ENCODE measurements around the gene BTBD9. TPM values are rescaled to one million over a fixed set of nuclear protein-coding genes. Genes with fewer than 3 reads are reported as not detected.

BTBD9 gene
- total RNA-seq, 2 donors from 2014 or later: 30.1 to 45.8 TPM

DNA sequence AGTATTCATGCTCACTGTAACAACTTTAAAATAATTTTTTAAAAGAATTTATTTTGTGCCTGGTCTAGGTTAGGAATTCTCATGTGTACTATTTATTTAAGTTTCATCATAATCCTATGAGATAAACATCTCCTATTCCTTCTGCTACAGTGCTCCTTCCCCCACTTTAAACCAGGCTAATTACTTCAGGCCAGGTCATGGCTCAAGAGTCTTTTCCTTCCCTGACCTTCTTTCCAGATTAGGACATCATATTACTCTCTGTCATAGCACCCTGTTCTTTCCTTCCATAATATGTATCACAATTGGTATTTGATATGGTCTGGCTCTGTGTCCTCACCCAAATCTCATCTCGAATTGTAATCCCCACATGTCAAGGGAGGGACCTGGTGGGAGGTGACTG, 239.0 kb downstream of the BTBD9 start:
- ATAC-seq (ENCODE audit: insufficient number of reproducible peaks, low FRiP score, low read depth) (no peak), DNase-seq (ENCODE audit: low spot score) (no peak)
- Histone ChIP-seq H3K27me3 (replicated peaks; ENCODE audit: insufficient read depth) (no peaks in the 10 kb centered on the region), H3K36me3 (no peaks in the 10 kb centered on the region), H3K4me1 (ENCODE audit: control insufficient read depth in 1 of 2, low read depth in 2 of 2) (peaks cover 16 to 22% of the 10 kb centered on the region in 2 donors), H3K4me3 (no peak overlapping the region), H3K9me3 (no peaks in the 10 kb centered on the region), H3K27ac (no peak overlapping the region)
- TF ChIP-seq, protein P1, sequence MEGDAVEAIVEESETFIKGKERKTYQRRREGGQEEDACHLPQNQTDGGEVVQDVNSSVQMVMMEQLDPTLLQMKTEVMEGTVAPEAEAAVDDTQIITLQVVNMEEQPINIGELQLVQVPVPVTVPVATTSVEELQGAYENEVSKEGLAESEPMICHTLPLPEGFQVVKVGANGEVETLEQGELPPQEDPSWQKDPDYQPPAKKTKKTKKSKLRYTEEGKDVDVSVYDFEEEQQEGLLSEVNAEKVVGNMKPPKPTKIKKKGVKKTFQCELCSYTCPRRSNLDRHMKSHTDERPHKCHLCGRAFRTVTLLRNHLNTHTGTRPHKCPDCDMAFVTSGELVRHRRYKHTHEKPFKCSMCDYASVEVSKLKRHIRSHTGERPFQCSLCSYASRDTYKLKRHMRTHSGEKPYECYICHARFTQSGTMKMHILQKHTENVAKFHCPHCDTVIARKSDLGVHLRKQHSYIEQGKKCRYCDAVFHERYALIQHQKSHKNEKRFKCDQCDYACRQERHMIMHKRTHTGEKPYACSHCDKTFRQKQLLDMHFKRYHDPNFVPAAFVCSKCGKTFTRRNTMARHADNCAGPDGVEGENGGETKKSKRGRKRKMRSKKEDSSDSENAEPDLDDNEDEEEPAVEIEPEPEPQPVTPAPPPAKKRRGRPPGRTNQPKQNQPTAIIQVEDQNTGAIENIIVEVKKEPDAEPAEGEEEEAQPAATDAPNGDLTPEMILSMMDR (IDR thresholded peaks at IDR 0.05): no peak

DNA sequence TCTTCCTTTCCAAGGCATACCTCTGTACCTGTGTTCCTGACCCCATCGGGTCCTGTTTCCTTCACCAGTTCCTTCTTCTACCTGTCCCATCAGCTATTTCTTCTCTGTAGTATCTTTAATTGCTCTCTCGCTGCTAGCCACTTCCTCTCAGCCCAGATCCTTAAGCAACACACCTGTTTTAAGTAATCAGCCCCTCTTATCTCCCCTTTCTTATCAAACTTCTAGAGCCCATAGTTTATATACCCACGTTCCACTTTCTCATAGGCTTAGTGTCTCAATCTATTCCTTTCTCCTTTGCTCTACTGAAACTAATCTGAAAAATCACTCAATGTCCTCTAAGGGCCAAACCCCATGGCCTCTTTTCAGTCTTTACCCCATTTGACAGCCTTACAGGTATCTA, 239.6 kb downstream of the BTBD9 start:
- TF ChIP-seq, protein P1 (IDR thresholded peaks at IDR 0.05): no peak
- Histone ChIP-seq H3K36me3 (no peaks in the 10 kb centered on the region), H3K27me3 (replicated peaks; ENCODE audit: insufficient read depth) (no peaks in the 10 kb centered on the region), H3K9me3 (no peaks in the 10 kb centered on the region), H3K4me3 (no peak overlapping the region), H3K27ac (no peak overlapping the region), H3K4me1 (ENCODE audit: control insufficient read depth in 1 of 2, low read depth in 2 of 2) (peaks cover 16% of the 10 kb centered on the region in 2 donors)
- ATAC-seq (ENCODE audit: insufficient number of reproducible peaks, low FRiP score, low read depth): no peak
- DNase-seq (ENCODE audit: low spot score): no peak

DNA sequence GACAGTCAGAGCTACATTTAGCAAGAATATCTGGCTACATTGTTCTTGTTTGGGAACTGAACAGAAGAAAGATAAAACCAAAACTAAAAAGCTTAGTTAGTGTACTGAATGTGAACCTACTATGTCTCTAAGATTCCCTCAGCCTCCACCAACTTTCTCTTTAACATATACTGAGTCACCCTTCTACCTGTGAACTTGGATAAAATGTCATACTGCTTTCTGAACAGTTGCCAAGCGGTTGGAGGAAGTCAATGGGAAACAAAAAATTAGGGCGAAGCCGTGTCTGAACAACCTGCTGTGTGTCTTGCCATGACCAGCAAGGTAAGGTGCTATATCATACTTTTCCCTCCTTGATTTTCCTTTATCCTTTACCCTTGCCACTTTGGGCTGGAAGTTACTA, 243.5 kb downstream of the BTBD9 start:
- no peak for DNase-seq (ENCODE audit: low spot score)

DNA sequence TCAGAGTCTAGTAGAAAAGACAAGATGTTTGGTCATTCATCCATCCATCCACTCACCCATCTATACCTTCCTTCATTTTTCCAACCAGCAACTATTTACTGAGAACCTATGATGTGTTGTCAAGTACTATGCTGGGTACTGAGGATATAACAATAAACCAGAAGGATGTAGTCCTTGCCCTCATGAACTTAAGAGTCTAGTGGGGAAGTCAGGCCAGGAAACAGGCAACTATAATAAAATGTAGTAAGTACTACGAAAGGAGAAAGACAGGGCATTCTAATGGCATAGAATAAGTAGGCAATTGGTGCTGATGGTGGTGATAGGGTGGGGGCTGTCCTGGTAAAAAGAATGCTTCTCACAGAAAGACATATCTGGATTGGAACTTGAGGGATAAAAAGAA, 245.7 kb downstream of the BTBD9 start:
- no peaks in the 10 kb centered on the region for H3K4me1 ChIP-seq (ENCODE audit: control insufficient read depth in 1 of 2, low read depth in 2 of 2)
- TF ChIP-seq, protein P1 (IDR thresholded peaks at IDR 0.05): no peak
- ATAC-seq (ENCODE audit: insufficient number of reproducible peaks, low FRiP score, low read depth): no peak
- H3K36me3 ChIP-seq: no peaks in the 10 kb centered on the region
- no peak overlapping the region for H3K4me3 ChIP-seq
- H3K27me3 ChIP-seq (replicated peaks; ENCODE audit: insufficient read depth): no peaks in the 10 kb centered on the region
- DNase-seq (ENCODE audit: low spot score): no peak
- no peaks in the 10 kb centered on the region for H3K9me3 ChIP-seq
- no peak overlapping the region for H3K27ac ChIP-seq

More for the DNA sequence above, 243.5 kb downstream of the BTBD9 start:
- no peaks in the 10 kb centered on the region for H3K4me1 ChIP-seq (ENCODE audit: control insufficient read depth in 1 of 2, low read depth in 2 of 2)
- H3K27ac ChIP-seq: no peak overlapping the region
- no peaks in the 10 kb centered on the region for H3K27me3 ChIP-seq (replicated peaks; ENCODE audit: insufficient read depth)
- no peaks in the 10 kb centered on the region for H3K9me3 ChIP-seq
- TF ChIP-seq, protein P1 (IDR thresholded peaks at IDR 0.05): no peak
- H3K4me3 ChIP-seq: no peak overlapping the region
- H3K36me3 ChIP-seq: no peaks in the 10 kb centered on the region
- no peak for ATAC-seq (ENCODE audit: insufficient number of reproducible peaks, low FRiP score, low read depth)

DNA sequence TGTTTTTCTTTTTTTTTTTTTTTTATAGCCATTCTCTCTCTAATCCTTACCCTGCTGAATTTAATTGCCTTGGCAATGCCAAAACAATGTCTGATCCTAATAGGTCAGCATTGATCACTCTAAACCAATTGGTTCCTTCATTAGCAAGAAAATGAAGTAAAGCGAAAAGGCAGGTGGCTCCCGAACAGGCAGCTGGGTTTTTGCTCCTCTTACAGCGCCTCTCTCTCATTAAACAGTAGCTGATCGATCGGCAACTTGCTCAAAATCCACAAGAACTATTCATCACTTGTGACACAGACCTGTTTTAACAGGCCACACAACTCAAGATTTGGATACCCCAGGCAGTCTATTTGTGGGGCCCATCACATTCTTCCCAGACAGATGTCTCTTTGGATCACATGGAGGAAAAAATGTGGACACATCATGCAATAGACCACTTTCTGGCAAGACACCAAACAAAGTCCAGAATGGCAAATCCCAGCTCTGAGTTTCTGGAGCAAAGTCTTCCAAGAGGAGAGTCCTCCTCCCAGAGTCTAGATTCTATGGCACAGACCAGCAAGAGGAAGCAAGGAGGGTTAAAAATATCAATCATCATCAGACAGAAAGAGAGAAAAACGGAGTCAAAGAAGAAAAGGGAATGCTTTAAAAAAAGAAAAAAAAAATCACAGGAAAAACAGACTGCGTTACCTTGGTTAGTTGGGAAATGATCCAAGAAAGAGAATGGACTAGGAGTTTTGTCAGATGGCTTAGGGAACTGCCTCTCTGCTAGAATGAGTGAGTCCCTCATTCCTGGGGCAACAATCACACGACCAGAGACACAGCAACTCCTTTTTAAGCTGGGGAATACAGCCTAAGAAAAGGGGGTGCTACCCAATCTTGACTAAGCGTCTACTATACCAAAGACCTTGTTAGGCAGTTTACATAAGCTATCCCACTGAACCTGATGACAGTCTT, 247.8 kb downstream of the BTBD9 start:
- no peak for ATAC-seq (ENCODE audit: insufficient number of reproducible peaks, low FRiP score, low read depth)
- Histone ChIP-seq H3K4me3 (no peak overlapping the region), H3K4me1 (ENCODE audit: control insufficient read depth in 1 of 2, low read depth in 2 of 2) (no peaks in the 10 kb centered on the region), H3K27me3 (replicated peaks; ENCODE audit: insufficient read depth) (no peaks in the 10 kb centered on the region), H3K36me3 (no peaks in the 10 kb centered on the region), H3K9me3 (no peaks in the 10 kb centered on the region), H3K27ac (no peak overlapping the region)
- DNase-seq (ENCODE audit: low spot score): no peak
- TF ChIP-seq, protein P1 (IDR thresholded peaks at IDR 0.05): no peak

Data from thoracic aorta (tissue), 2 donors.